WTC11 (cell line): Measurements from ENCODE around the gene IQGAP2. TPM values are rescaled to one million over a fixed set of nuclear protein-coding genes. Genes with fewer than 3 reads are reported as not detected.

Source experiments
- ATAC-seq: fragments of 200-7000 bp; cut with Tn5 transposase; 2 replicates; pipeline ENCODE4 v1.10.0; 2021; ENCODE audit warnings: mild to moderate bottlenecking, moderate library complexity
- CTCF ChIA-PET: fragments of 300-600 bp; sonication (Branson Sonifier 250); formaldehyde crosslinking; loops from one replicate; lab custom pipeline; 2021; ENCODE audit warnings: antibody characterized with exemption; lab: Charles Lee
- POLR2A ChIA-PET: fragments of 350-600 bp; sonication (Branson Sonifier 250); formaldehyde crosslinking; loops from one replicate; lab custom pipeline; 2021; ENCODE audit warnings: antibody characterized with exemption; lab: Charles Lee
- DNase-seq: peaks from one replicate; pipeline ENCODE4 v3.0.0; 2021; ENCODE audit warnings: low spot score
- H3K27ac Mint-ChIP-seq: 2 replicates; pipeline ENCODE4 v1.8.0; 2021; ENCODE audit warnings: mixed read lengths
- H3K27me3 Mint-ChIP-seq: 2 replicates; pipeline ENCODE4 v1.8.0; 2021; ENCODE audit warnings: low read depth, mild to moderate bottlenecking, moderate library complexity, mixed read lengths
- H3K36me3 Mint-ChIP-seq: 2 replicates; pipeline ENCODE4 v1.8.0; 2021; ENCODE audit warnings: mixed read lengths
- H3K4me1 Mint-ChIP-seq: 2 replicates; pipeline ENCODE4 v1.8.0; 2022; ENCODE audit warnings: mixed read lengths
- H3K4me3 Mint-ChIP-seq: 2 replicates; pipeline ENCODE4 v1.8.0; 2021; ENCODE audit warnings: mild to moderate bottlenecking, moderate library complexity, mixed read lengths
- H3K9me3 Mint-ChIP-seq: 2 replicates; pipeline ENCODE4 v1.8.0; 2021; ENCODE audit warnings: mixed read lengths
- ATF6 ChIP-seq: sonication (generic); formaldehyde crosslinking; IDR thresholded peaks from 2 replicates; pipeline ENCODE4 v1.8.1; 2023; ENCODE audit warnings: mild to moderate bottlenecking, missing genetic modification reagents
- ELF4 ChIP-seq: sonication (generic); formaldehyde crosslinking; IDR thresholded peaks from 2 replicates; pipeline ENCODE4 v1.8.1; 2022; ENCODE audit warnings: low read depth, mild to moderate bottlenecking, moderate library complexity, missing genetic modification reagents
- FOXK1 ChIP-seq: sonication (generic); formaldehyde crosslinking; IDR thresholded peaks from 2 replicates; pipeline ENCODE4 v1.8.0; 2022; ENCODE audit warnings: mild to moderate bottlenecking, moderate library complexity, missing genetic modification reagents
- FOXP1 ChIP-seq: sonication (generic); formaldehyde crosslinking; IDR thresholded peaks from 2 replicates; pipeline ENCODE4 v1.8.0; 2022; ENCODE audit warnings: missing genetic modification reagents, mild to moderate bottlenecking, moderate library complexity, borderline replicate concordance
- GABPB1 ChIP-seq: sonication (generic); formaldehyde crosslinking; IDR thresholded peaks from 2 replicates; pipeline ENCODE4 v1.8.1; 2023; ENCODE audit warnings: mild to moderate bottlenecking, missing genetic modification reagents
- GRHL2 ChIP-seq: fragments of 250-450 bp; sonication (Bioruptor Pico); IDR thresholded peaks from 2 replicates; pipeline ENCODE4 v1.8.0; 2022; ENCODE audit warnings: mild to moderate bottlenecking, moderate library complexity; ENCODE audit not compliant: insufficient replicate concordance, severe bottlenecking
- HMGA2 ChIP-seq: fragments of 250-450 bp; sonication (Bioruptor Pico); IDR thresholded peaks from 2 replicates; pipeline ENCODE4 v1.4.0; 2021; ENCODE audit warnings: mild to moderate bottlenecking, moderate library complexity
- JAZF1 ChIP-seq: fragments of 250-450 bp; sonication (Bioruptor Pico); IDR thresholded peaks from 2 replicates; pipeline ENCODE4 v1.9.0; 2021; ENCODE audit warnings: moderate library complexity, mild to moderate bottlenecking, inconsistent platforms
- NFATC4 ChIP-seq: fragments of 250-450 bp; sonication (Bioruptor Pico); IDR thresholded peaks from 2 replicates; pipeline ENCODE4 v1.9.0; 2021; ENCODE audit warnings: mild to moderate bottlenecking
- OVOL2 ChIP-seq: fragments of 250-450 bp; sonication (Bioruptor Pico); IDR thresholded peaks from 2 replicates; pipeline ENCODE4 v1.9.0; 2021; ENCODE audit warnings: mild to moderate bottlenecking, borderline replicate concordance
- PREB ChIP-seq: sonication (generic); formaldehyde crosslinking; IDR thresholded peaks from 2 replicates; pipeline ENCODE4 v1.8.1; 2022; ENCODE audit warnings: mild to moderate bottlenecking, missing genetic modification reagents, moderate library complexity, borderline replicate concordance
- SMAD3 ChIP-seq: sonication (generic); formaldehyde crosslinking; IDR thresholded peaks from 2 replicates; pipeline ENCODE4 v1.8.0; 2022; ENCODE audit warnings: missing genetic modification reagents, mild to moderate bottlenecking, borderline replicate concordance
- SP1 ChIP-seq: sonication (generic); formaldehyde crosslinking; conservative IDR thresholded peaks from 2 replicates; pipeline ENCODE4 v1.8.1; 2022; ENCODE audit warnings: missing genetic modification reagents
- TEAD4 ChIP-seq: sonication (generic); formaldehyde crosslinking; IDR thresholded peaks from 2 replicates; pipeline ENCODE4 v1.8.0; 2022; ENCODE audit warnings: mild to moderate bottlenecking, missing genetic modification reagents
- TP53 ChIP-seq: sonication (generic); formaldehyde crosslinking; IDR thresholded peaks from 2 replicates; pipeline ENCODE4 v1.8.1; 2023; ENCODE audit warnings: mild to moderate bottlenecking, missing genetic modification reagents
- ZBTB21 ChIP-seq: sonication (generic); formaldehyde crosslinking; IDR thresholded peaks from 2 replicates; pipeline ENCODE4 v1.8.1; 2023; ENCODE audit warnings: mild to moderate bottlenecking, missing genetic modification reagents, borderline replicate concordance
- ZNF232 ChIP-seq: sonication (generic); formaldehyde crosslinking; IDR thresholded peaks from 2 replicates; pipeline ENCODE4 v1.8.0; 2022; ENCODE audit warnings: mild to moderate bottlenecking, missing genetic modification reagents
- ZNF416 ChIP-seq: fragments of 250-450 bp; sonication (Bioruptor Pico); IDR thresholded peaks from 2 replicates; pipeline ENCODE4 v1.9.0; 2021; ENCODE audit warnings: mild to moderate bottlenecking, inconsistent platforms
- total RNA-seq: library from RNA; stranded (reverse); gene quantifications from 3 replicates; pipeline ENCODE4 v1.2.3, GENCODE V29; 2021
- TF ChIP-seq, protein P1 (sequence below): sonication (generic); formaldehyde crosslinking; IDR thresholded peaks from 2 replicates; pipeline ENCODE4 v1.8.0; 2022; ENCODE audit warnings: mild to moderate bottlenecking, missing genetic modification reagents
- TF ChIP-seq, protein P2 (sequence below): fragments of 250-450 bp; sonication (Bioruptor Pico); IDR thresholded peaks from 2 replicates; pipeline ENCODE4 v1.9.0; 2021; ENCODE audit warnings: mild to moderate bottlenecking
- TF ChIP-seq, protein P3 (sequence below): fragments of 250-450 bp; sonication (Bioruptor Pico); IDR thresholded peaks from 2 replicates; pipeline ENCODE4 v1.9.0; 2021; ENCODE audit warnings: moderate library complexity, mild to moderate bottlenecking, inconsistent platforms, borderline replicate concordance
- TF ChIP-seq, protein P4 (sequence below): sonication (generic); formaldehyde crosslinking; IDR thresholded peaks from 2 replicates; pipeline ENCODE4 v1.8.0; 2022; ENCODE audit warnings: mild to moderate bottlenecking, missing genetic modification reagents
- TF ChIP-seq, protein P5 (sequence below): sonication (generic); formaldehyde crosslinking; conservative IDR thresholded peaks from 2 replicates; pipeline ENCODE4 v1.8.1; 2022; ENCODE audit warnings: mild to moderate bottlenecking, missing genetic modification reagents

IQGAP2 gene
- total RNA-seq, 1 experiment from 2014 or later, result 70.6 TPM

DNA sequence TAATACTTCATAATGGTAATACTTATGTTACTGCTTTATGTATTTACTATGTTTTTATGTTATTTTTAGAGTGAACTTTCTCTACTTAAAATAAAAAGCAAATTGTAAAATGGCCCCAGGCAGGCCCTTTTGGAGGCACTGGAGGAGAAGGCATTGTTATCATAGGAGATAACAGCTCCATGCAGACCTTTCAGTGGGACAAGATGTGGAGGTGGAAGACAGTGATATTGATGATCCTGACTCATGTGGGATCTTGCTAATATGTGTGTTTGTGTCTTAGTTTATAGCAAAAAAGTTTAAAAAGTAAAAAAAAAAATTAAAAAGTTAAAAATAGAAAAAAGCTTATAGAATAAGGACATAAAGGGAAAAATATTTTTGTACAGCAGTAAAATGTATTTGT, 74.5 kb downstream of the IQGAP2 start:
- DNase-seq (no peak), ATAC-seq (no peak)
- peaks cover 71% of the 10 kb centered on the region for H3K4me1 Mint-ChIP-seq
- CTCF ChIA-PET, result no interaction called here
- H3K27me3 Mint-ChIP-seq, result no peaks in the 10 kb centered on the region
- POLR2A ChIA-PET, result no interaction called here
- no peak overlapping the region for H3K4me3 Mint-ChIP-seq
- H3K9me3 Mint-ChIP-seq, result no peaks in the 10 kb centered on the region
- TF ChIP-seq FOXP1 (CRISPR knock-in tag) (no peak), HMGA2 (CRISPR knock-in tag) (no peak), PREB (CRISPR knock-in tag) (no peak)
- TF ChIP-seq, protein P1, sequence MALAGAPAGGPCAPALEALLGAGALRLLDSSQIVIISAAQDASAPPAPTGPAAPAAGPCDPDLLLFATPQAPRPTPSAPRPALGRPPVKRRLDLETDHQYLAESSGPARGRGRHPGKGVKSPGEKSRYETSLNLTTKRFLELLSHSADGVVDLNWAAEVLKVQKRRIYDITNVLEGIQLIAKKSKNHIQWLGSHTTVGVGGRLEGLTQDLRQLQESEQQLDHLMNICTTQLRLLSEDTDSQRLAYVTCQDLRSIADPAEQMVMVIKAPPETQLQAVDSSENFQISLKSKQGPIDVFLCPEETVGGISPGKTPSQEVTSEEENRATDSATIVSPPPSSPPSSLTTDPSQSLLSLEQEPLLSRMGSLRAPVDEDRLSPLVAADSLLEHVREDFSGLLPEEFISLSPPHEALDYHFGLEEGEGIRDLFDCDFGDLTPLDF, result no peak
- TF ChIP-seq, protein P2, sequence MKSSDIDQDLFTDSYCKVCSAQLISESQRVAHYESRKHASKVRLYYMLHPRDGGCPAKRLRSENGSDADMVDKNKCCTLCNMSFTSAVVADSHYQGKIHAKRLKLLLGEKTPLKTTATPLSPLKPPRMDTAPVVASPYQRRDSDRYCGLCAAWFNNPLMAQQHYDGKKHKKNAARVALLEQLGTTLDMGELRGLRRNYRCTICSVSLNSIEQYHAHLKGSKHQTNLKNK, result no peak
- TF ChIP-seq, all 79 proteins: peak for 0
- Mint-ChIP-seq H3K27ac (no peak overlapping the region), H3K36me3 (no peaks in the 10 kb centered on the region)

DNA sequence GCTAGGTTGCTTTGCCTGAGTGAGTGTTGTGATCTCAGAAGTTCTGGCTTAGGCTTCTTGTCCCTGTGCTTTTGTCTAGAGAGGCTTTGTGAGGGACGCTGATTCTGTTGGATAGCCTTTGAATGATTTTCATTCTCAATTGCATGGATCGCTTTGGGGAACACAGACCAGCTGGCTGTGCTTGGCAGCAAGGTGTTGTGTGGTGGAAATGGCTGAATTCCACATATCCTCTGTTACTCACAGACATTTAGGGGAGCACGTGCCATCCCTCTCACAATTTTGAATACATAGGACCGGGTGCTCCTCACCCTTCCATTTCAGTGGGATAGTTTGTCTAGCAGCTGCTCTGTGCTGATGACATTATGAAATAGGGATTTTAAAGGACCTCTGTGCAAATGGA, 76.2 kb downstream of the IQGAP2 start:
- DNase-seq (no peak), ATAC-seq (no peak)
- Mint-ChIP-seq H3K4me3 (no peak overlapping the region), H3K27ac (no peak overlapping the region; the same call in 1 of the 2 replicates), H3K4me1 (peaks cover 72% of the 10 kb centered on the region), H3K36me3 (no peaks in the 10 kb centered on the region), H3K27me3 (no peaks in the 10 kb centered on the region), H3K9me3 (no peaks in the 10 kb centered on the region)
- ChIA-PET POLR2A (no interaction called here), CTCF (no interaction called here)
- TF ChIP-seq, protein P3, sequence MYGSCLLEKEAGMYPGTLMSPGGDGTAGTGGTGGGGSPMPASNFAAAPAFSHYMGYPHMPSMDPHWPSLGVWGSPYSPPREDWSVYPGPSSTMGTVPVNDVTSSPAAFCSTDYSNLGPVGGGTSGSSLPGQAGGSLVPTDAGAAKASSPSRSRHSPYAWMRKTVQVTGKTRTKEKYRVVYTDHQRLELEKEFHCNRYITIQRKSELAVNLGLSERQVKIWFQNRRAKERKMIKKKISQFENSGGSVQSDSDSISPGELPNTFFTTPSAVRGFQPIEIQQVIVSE (CRISPR knock-in tag), result no peak
- no peak for TF ChIP-seq NFATC4 (CRISPR knock-in tag)
- TF ChIP-seq ATF6 (CRISPR knock-in tag), result no peak
- no peak for TF ChIP-seq OVOL2 (CRISPR knock-in tag)
- no peak for TF ChIP-seq TP53 (CRISPR knock-in tag)
- TF ChIP-seq, protein P2, result no peak
- TF ChIP-seq SMAD3 (CRISPR knock-in tag), result no peak
- TF ChIP-seq GRHL2 (CRISPR knock-in tag), result no peak
- no peak for TF ChIP-seq ZNF416 (CRISPR knock-in tag)

GRCh38 chr5:76479973-76480667, 77.0 kb downstream of the IQGAP2 start:
- CTCF ChIA-PET, result interaction anchor here (1.3 kb wide), 1 partner anchor 91 kb away, joined by 3 read pairs; no protein-coding TSS in a partner anchor
- Mint-ChIP-seq H3K4me1 (peaks cover 72% of the 10 kb centered on the region), H3K27me3 (no peaks in the 10 kb centered on the region), H3K27ac (peak overlapping the region; percentile 2; the same call in 1 of the 2 replicates), H3K4me3 (no peak overlapping the region), H3K36me3 (no peaks in the 10 kb centered on the region), H3K9me3 (no peaks in the 10 kb centered on the region)
- POLR2A ChIA-PET, result no interaction called here
- ATAC-seq, result no peak
- no peak for DNase-seq
- no peak for TF ChIP-seq JAZF1 (CRISPR knock-in tag)
- TF ChIP-seq ZNF232 (CRISPR knock-in tag), result no peak
- no peak for TF ChIP-seq ZBTB21 (CRISPR knock-in tag)
- no peak for TF ChIP-seq FOXK1 (CRISPR knock-in tag)
- no peak for TF ChIP-seq GABPB1 (CRISPR knock-in tag)
- TF ChIP-seq HMGA2 (CRISPR knock-in tag), result no peak
- no peak for TF ChIP-seq TEAD4 (CRISPR knock-in tag)
- TF ChIP-seq, protein P4, sequence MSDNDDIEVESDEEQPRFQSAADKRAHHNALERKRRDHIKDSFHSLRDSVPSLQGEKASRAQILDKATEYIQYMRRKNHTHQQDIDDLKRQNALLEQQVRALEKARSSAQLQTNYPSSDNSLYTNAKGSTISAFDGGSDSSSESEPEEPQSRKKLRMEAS (CRISPR knock-in tag), result no peak
- TF ChIP-seq SP1 (CRISPR knock-in tag), result no peak
- TF ChIP-seq ELF4, result no peak
- TF ChIP-seq, protein P5, sequence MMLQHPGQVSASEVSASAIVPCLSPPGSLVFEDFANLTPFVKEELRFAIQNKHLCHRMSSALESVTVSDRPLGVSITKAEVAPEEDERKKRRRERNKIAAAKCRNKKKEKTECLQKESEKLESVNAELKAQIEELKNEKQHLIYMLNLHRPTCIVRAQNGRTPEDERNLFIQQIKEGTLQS (CRISPR knock-in tag), result no peak
- no peak for TF ChIP-seq FOXP1 (CRISPR knock-in tag)
- TF ChIP-seq ATF6 (CRISPR knock-in tag), result no peak
